Urinary bladder (tissue), 4 donors: Measurements from ENCODE around the gene RFTN2. TPM values are rescaled to one million over a fixed set of nuclear protein-coding genes. Genes with fewer than 3 reads are reported as not detected.
"Not testable (repeated sequence)": the region's sequence is repeated elsewhere in the genome, so short reads cannot be mapped to it uniquely, and the experiment has no call there.

ENCODE experiments used
- DNase-seq: peaks from one replicate; pipeline ENCODE4 v3.0.0-alpha.2; 2015; ENCODE audit errors: extremely low spot score
- H3K27ac ChIP-seq: one replicate; pipeline ENCODE4 v1.5.1; 2013; ENCODE audit warnings: low read depth, mild to moderate bottlenecking, moderate library complexity
- H3K36me3 ChIP-seq: one replicate; pipeline ENCODE4 v1.6.1; 2013; ENCODE audit warnings: mild to moderate bottlenecking, moderate library complexity; ENCODE audit not compliant: insufficient read depth
- H3K4me1 ChIP-seq: one replicate; pipeline ENCODE4 v1.6.1; 2013; ENCODE audit warnings: mild to moderate bottlenecking, moderate library complexity; ENCODE audit not compliant: insufficient read depth
- H3K4me3 ChIP-seq: one replicate; pipeline ENCODE4 v1.5.1; 2013; ENCODE audit warnings: low read depth, low read length
- WGBS: extraction: QIAGEN DNeasy Blood & Tissue Kit; methylation state at CpG from one replicate; pipeline ENCODE4 v1.1.7; 2013; 5-methylcytosine and 5-hydroxymethylcytosine counted together
- polyA plus RNA-seq: library from polyadenylated mRNA; stranded (reverse); fragments of 200-250 nt; gene quantifications from one replicate; pipeline ENCODE4 v1.2.3, GENCODE V29; 2013
- total RNA-seq: library from RNA; depleted of rRNA; stranded (reverse); fragments of >200 nt; gene quantifications from one replicate; pipeline ENCODE4 v1.2.3, GENCODE V29; 2014
- donor health status: healthy with polysubstance abuse.
- donor health status: healthy.

Gene RFTN2
- total and polyA plus RNA-seq, 2 donors, result 4.0 to 37.4 TPM

DNA sequence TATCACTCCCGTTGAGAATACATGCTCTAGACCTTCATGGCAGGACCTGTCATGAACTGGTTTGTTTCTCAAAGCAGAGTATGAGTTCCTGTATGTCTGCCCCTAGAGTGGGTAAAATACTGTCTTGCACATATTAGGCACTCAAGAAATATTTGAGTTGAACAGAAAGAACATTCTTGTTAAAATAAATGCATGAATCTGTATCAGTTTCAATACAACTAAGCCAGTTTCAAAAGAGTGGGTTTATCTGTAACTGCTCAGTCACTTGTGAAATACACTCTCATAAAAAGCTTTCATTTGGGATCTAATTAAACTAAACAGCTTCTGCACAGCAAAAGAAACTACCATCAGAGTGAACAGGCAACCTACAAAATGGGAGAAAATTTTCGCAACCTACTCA is 69.2 kb downstream of the RFTN2 start:
- no peak for DNase-seq
- Histone ChIP-seq H3K36me3 (no peaks in the 10 kb centered on the region), H3K4me3 (no peak overlapping the region), H3K4me1 (no peaks in the 10 kb centered on the region), H3K27ac (no peak overlapping the region)
- 96% methylated on average over 2 of the region's 2 CpGs for WGBS

GRCh38 chr2:197604117-197604860 is 71.1 kb downstream of the RFTN2 start:
- no peak overlapping the region for H3K4me3 ChIP-seq
- no peaks in the 10 kb centered on the region for H3K4me1 ChIP-seq
- DNase-seq, result no peak
- H3K27ac ChIP-seq, result no peak overlapping the region
- 54% methylated on average over 1 of the region's 1 CpG for WGBS
- H3K36me3 ChIP-seq, result no peaks in the 10 kb centered on the region

DNA sequence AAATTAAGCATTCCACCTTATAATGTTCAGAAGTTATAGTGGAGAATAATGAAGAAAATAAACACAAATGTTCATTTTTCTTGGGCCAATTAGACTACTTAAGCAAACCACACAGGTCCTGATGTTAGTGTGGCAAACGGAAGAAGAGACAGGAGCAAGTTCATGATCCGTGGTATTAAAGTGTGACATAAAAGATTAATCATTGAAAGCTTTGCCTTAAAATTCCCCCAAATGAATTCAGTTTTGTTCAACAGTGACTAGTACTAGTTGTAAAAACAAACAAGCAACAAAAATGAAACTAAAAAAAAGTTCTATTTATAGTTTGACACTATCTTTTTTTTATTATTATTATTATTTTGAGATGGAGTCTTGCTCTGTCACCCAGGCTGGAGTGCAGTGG is 73.7 kb downstream of the RFTN2 start:
- no peaks in the 10 kb centered on the region for H3K4me1 ChIP-seq
- 87% methylated on average over 2 of the region's 2 CpGs for WGBS
- no peaks in the 10 kb centered on the region for H3K36me3 ChIP-seq
- H3K4me3 ChIP-seq, result no peak overlapping the region
- DNase-seq, result no peak
- no peak overlapping the region for H3K27ac ChIP-seq

- no peak overlapping the region for H3K4me3 ChIP-seq
- no peaks in the 10 kb centered on the region for H3K4me1 ChIP-seq
- 89% methylated on average over 5 of the region's 5 CpGs for WGBS
- no peak overlapping the region for H3K27ac ChIP-seq
- no peak for DNase-seq
- H3K36me3 ChIP-seq, result no peaks in the 10 kb centered on the region
These were observed 75.1 kb downstream of the RFTN2 start for GRCh38 chr2:197600306-197600705.

DNA sequence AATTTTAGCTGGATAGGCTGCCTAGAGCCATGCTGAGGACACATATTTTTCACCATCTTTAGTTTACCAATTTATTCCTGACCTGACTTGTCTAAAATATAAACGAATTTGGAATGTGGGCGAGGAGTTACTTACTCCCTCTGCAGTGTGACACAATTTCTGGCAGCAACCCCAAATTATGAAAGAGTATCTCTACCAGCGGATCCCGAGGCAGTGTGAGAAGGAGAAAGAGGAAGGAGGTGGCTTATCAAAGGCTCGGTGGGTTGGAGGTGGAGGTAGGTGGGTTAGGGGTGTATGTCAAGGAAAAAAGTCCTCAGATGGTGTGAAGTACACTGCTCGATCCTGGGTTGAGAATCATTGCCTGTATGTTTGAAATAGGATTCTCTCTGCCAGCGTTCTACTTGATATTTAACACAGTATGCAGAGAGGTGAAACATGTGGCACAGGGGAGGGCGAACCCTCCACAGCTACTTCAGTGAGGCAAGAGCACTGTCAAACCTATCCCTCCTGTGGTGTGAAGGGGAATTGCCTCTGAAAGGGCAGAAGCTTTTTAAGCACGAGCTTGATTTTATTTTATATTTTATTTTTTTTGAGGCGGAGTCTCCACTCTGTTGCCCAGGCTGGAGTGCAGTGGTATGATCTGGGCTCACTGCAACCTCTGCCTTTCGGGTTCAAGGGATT is 76.0 kb downstream of the RFTN2 start:
- Histone ChIP-seq H3K36me3 (no peaks in the 10 kb centered on the region), H3K27ac (peak overlapping the region; percentile 25), H3K4me1 (no peaks in the 10 kb centered on the region), H3K4me3 (no peak overlapping the region)
- WGBS, result 48% methylated on average over 11 of the region's 11 CpGs
- no peak for DNase-seq

DNA sequence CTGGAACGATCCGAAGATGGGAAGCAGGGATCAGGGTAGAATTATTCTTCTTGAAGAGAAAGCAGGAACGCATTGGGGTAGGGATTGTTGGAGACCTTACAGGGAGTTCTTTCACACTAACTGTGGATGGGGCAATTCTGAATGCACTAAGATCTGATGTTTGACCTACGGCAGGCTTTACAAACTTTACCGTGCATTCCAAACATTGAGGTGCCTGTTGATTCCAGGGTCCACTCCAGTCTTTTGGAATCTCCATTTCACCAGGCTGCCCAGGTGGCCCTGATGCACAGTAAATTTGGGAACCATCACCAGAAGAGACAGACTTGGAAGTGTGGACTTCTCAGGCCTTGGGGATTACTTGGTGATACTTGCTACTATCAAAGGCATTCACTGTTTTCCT is 76.9 kb downstream of the RFTN2 start:
- no peaks in the 10 kb centered on the region for H3K4me1 ChIP-seq
- DNase-seq, result no peak
- H3K36me3 ChIP-seq, result no peaks in the 10 kb centered on the region
- 95% methylated on average over 5 of the region's 5 CpGs for WGBS
- H3K27ac ChIP-seq, result no peak overlapping the region
- no peak overlapping the region for H3K4me3 ChIP-seq

DNA sequence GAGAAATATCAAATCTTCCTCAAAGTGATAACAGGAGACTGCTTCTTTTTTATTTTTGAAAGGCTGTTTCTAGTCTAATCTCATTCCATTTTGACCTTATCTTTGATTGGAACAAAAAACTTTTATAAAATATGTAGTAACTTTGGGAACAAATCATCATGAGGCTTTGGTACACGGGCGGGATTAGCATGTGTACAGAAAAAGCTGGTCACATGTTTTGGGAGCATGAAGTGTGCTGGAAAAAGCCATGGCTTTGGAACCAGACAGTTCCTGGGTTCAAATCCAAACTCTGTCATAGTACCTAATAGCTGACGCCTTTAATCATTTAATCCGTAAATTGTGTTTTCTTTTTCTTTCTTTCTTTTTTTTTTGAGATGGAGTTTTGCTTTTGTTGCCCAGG is 78.2 kb downstream of the RFTN2 start:
- no peak overlapping the region for H3K4me3 ChIP-seq
- DNase-seq, result no peak
- no peaks in the 10 kb centered on the region for H3K4me1 ChIP-seq
- WGBS, result 62% methylated on average over 4 of the region's 4 CpGs
- no peaks in the 10 kb centered on the region for H3K36me3 ChIP-seq
- no peak overlapping the region for H3K27ac ChIP-seq

DNA sequence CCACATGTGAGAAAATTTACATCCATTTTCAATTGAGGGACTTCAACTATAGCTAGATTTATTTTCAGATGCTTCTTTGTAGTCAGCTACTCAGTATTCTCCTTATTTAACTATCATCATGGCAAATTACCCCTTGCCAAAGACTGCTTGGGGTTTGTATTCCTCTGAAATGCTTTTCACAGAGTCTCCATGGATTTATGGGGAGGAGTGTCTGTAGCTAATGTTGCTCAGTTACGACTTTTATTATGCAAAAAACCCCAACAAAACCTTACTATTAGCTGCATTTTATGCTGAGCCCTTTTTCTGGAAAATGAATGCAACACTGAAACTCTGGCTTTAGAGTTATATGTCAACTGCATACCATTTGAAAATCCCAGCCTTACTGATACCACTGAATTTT is 78.6 kb downstream of the RFTN2 start:
- Histone ChIP-seq H3K4me1 (no peaks in the 10 kb centered on the region), H3K4me3 (no peak overlapping the region), H3K36me3 (no peaks in the 10 kb centered on the region), H3K27ac (no peak overlapping the region)
- 27% methylated on average over 1 of the region's 1 CpG for WGBS
- DNase-seq, result no peak

DNA sequence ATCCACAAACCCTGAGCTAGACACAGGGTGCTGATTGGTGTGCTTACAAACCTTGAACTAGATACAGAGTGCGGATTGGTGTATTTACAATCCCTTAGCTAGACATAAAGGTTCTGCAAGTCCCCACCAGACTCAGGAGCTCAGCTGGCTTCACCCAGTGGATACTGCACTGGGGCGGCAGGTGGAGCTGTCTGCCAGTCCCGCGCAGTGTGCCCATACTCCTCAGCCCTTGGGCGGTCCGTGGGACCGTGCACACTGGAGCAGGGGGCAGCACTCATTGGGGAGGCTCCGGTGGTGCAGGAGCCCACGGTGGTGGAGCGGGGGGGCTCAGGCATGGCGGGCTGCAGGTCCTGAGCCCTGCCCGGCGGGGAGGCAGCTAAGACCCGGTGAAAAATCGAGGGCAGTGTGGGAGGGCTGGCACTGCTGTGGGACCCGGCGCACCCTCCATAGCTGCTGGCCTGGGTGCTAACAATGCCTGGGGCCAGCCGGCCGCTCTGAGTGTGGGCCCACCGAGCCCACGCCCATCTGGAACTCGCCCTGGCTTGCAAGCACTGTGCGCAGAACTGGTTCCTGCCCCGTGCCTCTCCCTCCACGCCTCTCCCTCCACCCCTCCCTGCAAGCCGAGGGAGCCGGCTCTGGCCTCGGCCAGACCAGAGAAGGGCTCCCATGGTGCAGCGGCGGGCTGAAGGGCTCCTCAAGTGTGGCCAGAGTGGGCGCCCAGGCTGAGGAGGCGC is 83.9 kb downstream of the RFTN2 start:
- H3K36me3 ChIP-seq, result no peaks in the 10 kb centered on the region
- 93% methylated on average over 32 of the region's 32 CpGs for WGBS
- no peak for DNase-seq
- no peaks in the 10 kb centered on the region for H3K4me1 ChIP-seq
- no peak overlapping the region for H3K27ac ChIP-seq
- no peak overlapping the region for H3K4me3 ChIP-seq

DNA sequence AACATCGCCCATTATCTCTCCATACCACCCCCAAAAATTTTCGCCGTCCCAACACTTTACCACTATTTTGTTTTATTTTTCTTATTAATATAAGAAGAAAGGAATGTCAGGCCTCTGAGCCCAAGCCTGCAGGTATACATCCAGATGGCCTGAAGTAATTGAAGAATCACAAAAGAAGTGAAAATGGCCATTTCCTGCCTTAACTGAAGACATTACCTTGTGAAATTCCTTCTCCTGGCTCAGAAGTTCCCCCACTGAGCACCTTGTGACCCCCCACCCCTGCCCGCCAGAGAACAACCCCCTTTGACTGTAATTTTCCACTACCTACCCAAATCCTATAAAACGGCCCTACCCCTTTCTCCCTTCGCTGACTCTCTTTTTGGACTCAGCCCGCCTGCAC is 88.1 kb downstream of the RFTN2 start:
- H3K4me1 ChIP-seq, H3K4me3 ChIP-seq, H3K27ac ChIP-seq, H3K36me3 ChIP-seq, DNase-seq: not testable (repeated sequence)
- 90% methylated on average over 7 of the region's 7 CpGs for WGBS

GRCh38 chr2:197580166-197580565 is 95.2 kb downstream of the RFTN2 start:
- H3K4me1 ChIP-seq, H3K4me3 ChIP-seq, DNase-seq, H3K36me3 ChIP-seq, H3K27ac ChIP-seq: not testable (repeated sequence)
- 96% methylated on average over 3 of the region's 3 CpGs for WGBS

DNA sequence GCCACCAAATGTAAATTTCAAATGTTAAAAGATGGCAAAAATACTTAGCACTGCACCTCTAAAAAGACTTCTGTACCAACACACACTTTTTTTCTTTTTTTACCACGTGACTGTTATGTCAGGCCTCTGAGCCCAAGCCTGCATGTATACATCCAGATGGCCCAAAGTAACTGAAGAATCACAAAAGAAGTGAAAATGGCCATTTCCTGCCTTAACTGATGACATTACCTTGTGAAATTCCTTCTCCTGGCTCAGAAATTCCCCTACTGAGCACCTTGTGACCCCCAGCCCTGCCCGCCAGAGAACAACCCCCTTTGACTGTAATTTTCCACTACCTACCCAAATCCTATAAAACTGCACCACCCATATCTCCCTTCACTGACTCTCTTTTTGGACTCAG is 97.1 kb downstream of the RFTN2 start:
- not testable (repeated sequence) for H3K36me3 ChIP-seq, H3K4me1 ChIP-seq, H3K4me3 ChIP-seq, DNase-seq, H3K27ac ChIP-seq
- 71% methylated on average over 2 of the region's 2 CpGs for WGBS

DNA sequence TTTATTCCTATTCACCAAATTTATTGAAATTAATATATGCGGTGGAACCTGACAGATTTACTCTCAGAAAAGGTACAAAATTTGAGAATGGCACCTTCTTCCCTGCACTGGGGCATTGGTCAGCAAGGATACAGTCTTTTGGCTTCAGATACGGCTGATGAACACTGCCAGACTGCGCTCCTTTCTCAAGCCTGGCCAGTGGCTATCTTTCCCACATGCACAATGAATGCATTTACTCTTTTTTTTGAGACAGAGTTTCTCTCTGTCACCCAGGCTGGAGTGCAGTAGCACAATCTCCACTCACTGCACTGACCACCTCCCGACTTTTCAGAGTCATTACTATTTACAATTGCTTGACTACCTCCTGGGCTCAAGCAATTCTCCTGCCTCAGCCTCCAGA is 97.9 kb downstream of the RFTN2 start:
- DNase-seq, result no peak
- 88% methylated on average over 4 of the region's 4 CpGs for WGBS
- no peak overlapping the region for H3K27ac ChIP-seq
- no peaks in the 10 kb centered on the region for H3K36me3 ChIP-seq
- peaks cover 1% of the 10 kb centered on the region for H3K4me1 ChIP-seq
- no peak overlapping the region for H3K4me3 ChIP-seq

- Histone ChIP-seq H3K27ac (no peak overlapping the region), H3K4me3 (no peak overlapping the region), H3K36me3 (no peaks in the 10 kb centered on the region), H3K4me1 (peaks cover 1% of the 10 kb centered on the region)
- no peak for DNase-seq
- WGBS, result 38% methylated on average over 3 of the region's 3 CpGs
These were observed 98.8 kb downstream of the RFTN2 start for GRCh38 chr2:197576631-197577030.
